Spleen (tissue), 11 donors: ENCODE data around the gene CCNB2. TPM values are rescaled to one million over a fixed set of nuclear protein-coding genes. Genes with fewer than 3 reads are reported as not detected.

ENCODE experiments used
- DNase-seq: peaks from one replicate; pipeline ENCODE4 v3.0.0-alpha.2; 2020
- H3K27ac ChIP-seq, 8 donors: fragments of 200-600 bp; sonication (generic) in 7 of 8; 1 replicate in 4 of 8; 2 replicates in 4 of 8; pipeline versions ENCODE4 v1.5.0 to v1.8.0; 2016 to 2021; ENCODE audit warnings: inconsistent platforms in 4 of 8, mild to moderate bottlenecking in 4 of 8, moderate library complexity in 1 of 8
- H3K27me3 ChIP-seq, 7 donors: fragments of 200-600 bp; sonication (generic) in 6 of 7; replicated peaks in 1 of 7; 1 replicate in 4 of 7; 2 replicates in 3 of 7; pipeline versions ENCODE4 v1.5.0 to v1.8.0; 2016 to 2021; ENCODE audit warnings: inconsistent platforms in 3 of 7, mild to moderate bottlenecking in 1 of 7
- H3K36me3 ChIP-seq, 6 donors: fragments of 200-600 bp; sonication (generic) in 5 of 6; 1 replicate in 4 of 6; 2 replicates in 2 of 6; pipeline versions ENCODE4 v1.5.0 to v1.8.0; 2016 to 2021; ENCODE audit warnings: inconsistent platforms in 2 of 6
- H3K4me1 ChIP-seq, 6 donors: fragments of 200-600 bp; sonication (generic) in 5 of 6; 1 replicate in 3 of 6; 2 replicates in 3 of 6; pipeline versions ENCODE4 v1.5.0 to v1.8.0; 2016 to 2021; ENCODE audit warnings: inconsistent platforms in 3 of 6
- H3K4me3 ChIP-seq, 8 donors: fragments of 200-600 bp; sonication (generic) in 7 of 8; 1 replicate in 4 of 8; 2 replicates in 4 of 8; pipeline versions ENCODE4 v1.5.0 to v1.8.0; 2016 to 2021; ENCODE audit warnings: inconsistent platforms in 4 of 8, mild to moderate bottlenecking in 4 of 8, moderate library complexity in 2 of 8
- H3K9me3 ChIP-seq, 8 donors: fragments of 200-600 bp; sonication (generic) in 7 of 8; 1 replicate in 4 of 8; 2 replicates in 4 of 8; pipeline versions ENCODE4 v1.5.0 to v1.8.0; 2016 to 2021; ENCODE audit warnings: inconsistent platforms in 4 of 8
- CTCF ChIP-seq, 11 experiments: fragments of 200-600 bp in 7 of 11; fragments of 450-650 bp in 4 of 11; sonication (generic) in 4 of 11; IDR thresholded peaks in 8 of 11; conservative IDR thresholded peaks in 3 of 11; 1 replicate in 7 of 11; 2 replicates in 4 of 11; pipeline versions ENCODE4 v1.4.0 to v1.8.0; 2016 to 2021; ENCODE audit warnings: antibody characterized with exemption in 11 of 11, inconsistent platforms in 4 of 11, mild to moderate bottlenecking in 1 of 11
- POLR2A ChIP-seq, 3 donors: fragments of 450-650 bp; IDR thresholded peaks; one replicate each; pipeline ENCODE4 v1.5.1; 2017; ENCODE audit warnings: antibody characterized with exemption in 3 of 3, mild to moderate bottlenecking in 1 of 3
- POLR2AphosphoS5 ChIP-seq, 3 donors: sonication (generic); formaldehyde crosslinking; IDR thresholded peaks; one replicate each; pipeline ENCODE4 v1.5.1; 2017; ENCODE audit warnings: antibody characterized with exemption in 3 of 3
- WGBS, 5 donors: extraction: QIAGEN DNeasy Blood & Tissue Kit in 3 of 5; methylation state at CpG; one replicate each; pipeline versions ENCODE4 v1.1.5 to v1.1.7; 2013 to 2018; 5-methylcytosine and 5-hydroxymethylcytosine counted together
- intact Hi-C: fragments of 100-400 bp; cut with DNase I; formaldehyde crosslinking; loops from one replicate; pipeline ENCODE4 v1.15.0; 2023; ENCODE audit warnings: low total_unique reads
- polyA plus RNA-seq, 3 donors: library from polyadenylated mRNA; stranded (reverse); fragments of 200-250 nt; gene quantifications; one replicate each; pipeline ENCODE4 v1.2.1, GENCODE V29; 2013
- total RNA-seq, 7 donors: library from RNA; depleted of rRNA in 3 of 7; stranded (reverse); fragments of >200 nt in 3 of 7; fragmentation: NEBNext Ultra II Directional in 4 of 7; extraction: Animal tissue kit (Norgen Biotek cat#: 25700) in 4 of 7; gene quantifications; one replicate each; pipeline versions ENCODE4 v1.1.0 to v1.2.1, GENCODE V29; 2016 to 2021
- donor health status: healthy with polysubstance abuse.
- donor health status: DM: no; HTN: no; CAD: no; lungs with moderate emphysema.
- donor health status: DM: no; HTN: no; CAD: no.
- donor health status: Bipolar disorder and iron deficiency.
- donor health status: healthy.
- donor health status: DM: no; HTN: no; CAD: no.
- donor health status: DM: yes; HTN: yes; CAD: no.

The CCNB2 gene
- total and polyA plus RNA-seq, 10 donors, result 1.3 to 13.5 (median 5.3) TPM

GRCh38 chr15:59063042-59063441 is 41.9 kb upstream of the CCNB2 start:
- no peak for TF ChIP-seq POLR2AphosphoS5 (IDR thresholded peaks at IDR 0.05)
- TF ChIP-seq CTCF (IDR thresholded peaks at IDR 0.05 in 8 of 11, conservative IDR thresholded peaks at IDR 0.05 in 3 of 11), result no peak
- no peak for TF ChIP-seq POLR2A (IDR thresholded peaks at IDR 0.05)
- no peaks in the 10 kb centered on the region for H3K27me3 ChIP-seq
- H3K36me3 ChIP-seq, result peaks cover 3 to 100% (median 89%) of the 10 kb centered on the region in 6 donors
- no peak overlapping the region for H3K4me3 ChIP-seq
- no peaks in the 10 kb centered on the region for H3K9me3 ChIP-seq
- WGBS, 5 donors, result 54 to 73% (median 69%) methylated on average over 4 of the region's 4 CpGs
- intact Hi-C loops, result no loop called here
- peaks cover 0 to 4% (median 0%) of the 10 kb centered on the region in 6 donors for H3K4me1 ChIP-seq
- no peak for DNase-seq
- H3K27ac ChIP-seq, result no peak overlapping the region

- H3K4me3 ChIP-seq, result no peak overlapping the region
- no peak for TF ChIP-seq POLR2AphosphoS5 (IDR thresholded peaks at IDR 0.05)
- TF ChIP-seq POLR2A (IDR thresholded peaks at IDR 0.05), result no peak
- H3K27me3 ChIP-seq, result no peaks in the 10 kb centered on the region
- no peak overlapping the region for H3K27ac ChIP-seq
- H3K4me1 ChIP-seq, result no peaks in the 10 kb centered on the region
- intact Hi-C loops, result no loop called here
- 93 to 98% (median 96%) methylated on average over 1 of the region's 1 CpG for WGBS, 5 donors
- H3K36me3 ChIP-seq, result peaks cover 0 to 100% (median 64%) of the 10 kb centered on the region in 6 donors
- no peak for DNase-seq
- H3K9me3 ChIP-seq, result no peaks in the 10 kb centered on the region
Measured at GRCh38 chr15:59069430-59069829, 35.5 kb upstream of the CCNB2 start.

GRCh38 chr15:59074607-59075006 is 30.3 kb upstream of the CCNB2 start:
- TF ChIP-seq POLR2AphosphoS5 (IDR thresholded peaks at IDR 0.05) (no peak), CTCF (IDR thresholded peaks at IDR 0.05 in 8 of 11, conservative IDR thresholded peaks at IDR 0.05 in 3 of 11) (no peak), POLR2A (IDR thresholded peaks at IDR 0.05) (no peak)
- Histone ChIP-seq H3K27ac (no peak overlapping the region), H3K36me3 (peaks cover 0 to 96% (median 37%) of the 10 kb centered on the region in 6 donors), H3K4me3 (no peak overlapping the region), H3K9me3 (no peaks in the 10 kb centered on the region), H3K27me3 (no peaks in the 10 kb centered on the region), H3K4me1 (no peaks in the 10 kb centered on the region)
- intact Hi-C loops, result no loop called here
- WGBS, 5 donors, result 83 to 98% (median 90%) methylated on average over 1 of the region's 1 CpG
- DNase-seq, result no peak

GRCh38 chr15:59087731-59088130 is 17.2 kb upstream of the CCNB2 start:
- Histone ChIP-seq H3K27ac (no peak overlapping the region), H3K36me3 (peaks cover 3 to 100% (median 82%) of the 10 kb centered on the region in 6 donors), H3K4me3 (no peak overlapping the region), H3K9me3 (no peaks in the 10 kb centered on the region), H3K27me3 (no peaks in the 10 kb centered on the region), H3K4me1 (no peaks in the 10 kb centered on the region)
- 91 to 97% (median 95%) methylated on average over 2 of the region's 2 CpGs for WGBS, 5 donors
- no peak for TF ChIP-seq POLR2AphosphoS5 (IDR thresholded peaks at IDR 0.05)
- TF ChIP-seq CTCF (IDR thresholded peaks at IDR 0.05 in 8 of 11, conservative IDR thresholded peaks at IDR 0.05 in 3 of 11), result no peak
- intact Hi-C loops, result no loop called here
- DNase-seq, result no peak

- no peak for DNase-seq
- TF ChIP-seq CTCF (IDR thresholded peaks at IDR 0.05 in 8 of 11, conservative IDR thresholded peaks at IDR 0.05 in 3 of 11) (no peak), POLR2A (IDR thresholded peaks at IDR 0.05) (no peak), POLR2AphosphoS5 (IDR thresholded peaks at IDR 0.05) (no peak)
- Histone ChIP-seq H3K9me3 (no peaks in the 10 kb centered on the region), H3K27me3 (no peaks in the 10 kb centered on the region), H3K4me3 (no peak overlapping the region), H3K36me3 (peaks cover 0 to 95% (median 80%) of the 10 kb centered on the region in 6 donors), H3K4me1 (no peaks in the 10 kb centered on the region), H3K27ac (no peak overlapping the region)
- WGBS, 5 donors, result 94 to 98% (median 98%) methylated on average over 1 of the region's 1 CpG
- intact Hi-C loops, result no loop called here
Measured at GRCh38 chr15:59094077-59094476, 10.9 kb upstream of the CCNB2 start.
